Gastroesophageal sphincter (tissue), 4 donors: ENCODE data around the gene PAM16. TPM values are rescaled to one million over a fixed set of nuclear protein-coding genes. Genes with fewer than 3 reads are reported as not detected.

ENCODE experiments used
- ATAC-seq: fragments of 150-250 bp; one replicate; pipeline ENCODE4 v1.9.1; 2016; ENCODE audit warnings: mild to moderate bottlenecking, moderate library complexity
- H3K27ac ChIP-seq, 4 donors: fragments of 200-600 bp; sonication (generic) in 3 of 4; 1 replicate in 3 of 4; 2 replicates in 1 of 4; pipeline ENCODE4 v1.5.1; 2016 to 2019
- H3K27me3 ChIP-seq: fragments of 200-600 bp; sonication (generic); one replicate; pipeline ENCODE4 v1.5.1; 2019
- H3K36me3 ChIP-seq, 2 donors: fragments of 200-600 bp; sonication (generic); one replicate each; pipeline ENCODE4 v1.5.1; 2019; ENCODE audit warnings: control low read depth in 1 of 2
- H3K4me1 ChIP-seq, 3 donors: fragments of 200-600 bp; sonication (generic); 1 replicate in 2 of 3; 2 replicates in 1 of 3; pipeline ENCODE4 v1.5.1; 2016 to 2019; ENCODE audit warnings: control low read depth in 2 of 3
- H3K4me3 ChIP-seq, 2 donors: fragments of 200-600 bp; sonication (generic); one replicate each; pipeline ENCODE4 v1.5.1; 2019; ENCODE audit warnings: mild to moderate bottlenecking in 1 of 2, moderate library complexity in 1 of 2
- H3K9me3 ChIP-seq, 3 donors: fragments of 200-600 bp; sonication (generic); one replicate each; pipeline ENCODE4 v1.5.1; 2017 to 2019; ENCODE audit warnings: control low read depth in 2 of 3
- EP300 ChIP-seq: sonication (generic); formaldehyde crosslinking; IDR thresholded peaks from one replicate; pipeline ENCODE4 v1.6.1; 2017; ENCODE audit warnings: antibody characterized with exemption, mild to moderate bottlenecking
- POLR2A ChIP-seq, 2 donors: fragments of 450-650 bp; IDR thresholded peaks; one replicate each; pipeline ENCODE4 v1.6.1; 2017; ENCODE audit warnings: antibody characterized with exemption in 2 of 2, mild to moderate bottlenecking in 2 of 2, moderate library complexity in 1 of 2
- POLR2AphosphoS5 ChIP-seq: sonication (generic); formaldehyde crosslinking; IDR thresholded peaks from one replicate; pipeline ENCODE4 v1.6.1; 2017; ENCODE audit warnings: antibody characterized with exemption
- WGBS, 2 donors: methylation state at CpG; one replicate each; pipeline ENCODE4 v1.1.5; 2018; ENCODE audit warnings: low coverage in 1 of 2; 5-methylcytosine and 5-hydroxymethylcytosine counted together
- total RNA-seq, 4 donors: library from RNA; depleted of rRNA; stranded (reverse); fragments of >200 nt; gene quantifications; one replicate each; pipeline ENCODE4 v1.1.0, GENCODE V29; 2016
- TF ChIP-seq, protein P1 (sequence below), 4 experiments: fragments of 200-600 bp in 2 of 4; fragments of 450-650 bp in 2 of 4; sonication (generic) in 1 of 4; IDR thresholded peaks; one replicate each; pipeline ENCODE4 v1.5.1; 2017 to 2019; ENCODE audit warnings: antibody characterized with exemption in 4 of 4, mild to moderate bottlenecking in 2 of 4, moderate library complexity in 2 of 4

PAM16 gene
- total RNA-seq, 4 donors from 2014 or later: 26.0 to 37.3 (median 34.7) TPM

DNA sequence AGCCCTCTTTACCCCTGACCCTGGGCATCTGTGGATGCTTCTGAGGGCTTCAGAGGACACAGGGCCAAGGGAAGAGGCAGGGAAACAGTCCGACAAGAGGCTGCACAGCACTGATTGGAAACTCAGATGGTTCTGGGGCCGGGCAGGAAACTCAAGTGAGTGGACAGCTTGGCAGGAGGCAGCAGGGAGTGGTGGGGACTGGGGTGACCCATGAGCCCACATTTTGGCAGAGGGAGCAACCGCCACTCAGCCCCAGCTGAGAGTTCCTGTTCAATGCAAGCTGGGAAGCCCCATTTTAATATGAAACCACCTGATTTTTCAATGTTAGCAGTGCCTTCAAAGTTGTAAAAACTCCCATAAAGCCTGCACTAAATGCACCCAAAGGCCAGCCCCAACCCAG lies 19.0 kb upstream of the PAM16 start:
- H3K9me3 ChIP-seq: no peaks in the 10 kb centered on the region
- H3K4me3 ChIP-seq: no peak overlapping the region
- no peak for ATAC-seq
- TF ChIP-seq POLR2AphosphoS5: no peak
- no peak for TF ChIP-seq POLR2A (IDR thresholded peaks at IDR 0.05)
- TF ChIP-seq EP300: no peak
- TF ChIP-seq, protein P1, sequence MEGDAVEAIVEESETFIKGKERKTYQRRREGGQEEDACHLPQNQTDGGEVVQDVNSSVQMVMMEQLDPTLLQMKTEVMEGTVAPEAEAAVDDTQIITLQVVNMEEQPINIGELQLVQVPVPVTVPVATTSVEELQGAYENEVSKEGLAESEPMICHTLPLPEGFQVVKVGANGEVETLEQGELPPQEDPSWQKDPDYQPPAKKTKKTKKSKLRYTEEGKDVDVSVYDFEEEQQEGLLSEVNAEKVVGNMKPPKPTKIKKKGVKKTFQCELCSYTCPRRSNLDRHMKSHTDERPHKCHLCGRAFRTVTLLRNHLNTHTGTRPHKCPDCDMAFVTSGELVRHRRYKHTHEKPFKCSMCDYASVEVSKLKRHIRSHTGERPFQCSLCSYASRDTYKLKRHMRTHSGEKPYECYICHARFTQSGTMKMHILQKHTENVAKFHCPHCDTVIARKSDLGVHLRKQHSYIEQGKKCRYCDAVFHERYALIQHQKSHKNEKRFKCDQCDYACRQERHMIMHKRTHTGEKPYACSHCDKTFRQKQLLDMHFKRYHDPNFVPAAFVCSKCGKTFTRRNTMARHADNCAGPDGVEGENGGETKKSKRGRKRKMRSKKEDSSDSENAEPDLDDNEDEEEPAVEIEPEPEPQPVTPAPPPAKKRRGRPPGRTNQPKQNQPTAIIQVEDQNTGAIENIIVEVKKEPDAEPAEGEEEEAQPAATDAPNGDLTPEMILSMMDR (IDR thresholded peaks at IDR 0.05): no peak
- H3K27me3 ChIP-seq: no peaks in the 10 kb centered on the region
- H3K27ac ChIP-seq: peak overlapping the region in 3 of 4 donors; percentile 88 to 91 (median 89)
- H3K4me1 ChIP-seq: peaks cover 0 to 58% (median 37%) of the 10 kb centered on the region in 3 donors
- 33% methylated on average over 1 of the region's 3 CpGs; no CpG with 5 or more reads in 1 of the 2 donors for WGBS, 2 donors
- H3K36me3 ChIP-seq: peaks cover 0 to 6% of the 10 kb centered on the region in 2 donors

DNA sequence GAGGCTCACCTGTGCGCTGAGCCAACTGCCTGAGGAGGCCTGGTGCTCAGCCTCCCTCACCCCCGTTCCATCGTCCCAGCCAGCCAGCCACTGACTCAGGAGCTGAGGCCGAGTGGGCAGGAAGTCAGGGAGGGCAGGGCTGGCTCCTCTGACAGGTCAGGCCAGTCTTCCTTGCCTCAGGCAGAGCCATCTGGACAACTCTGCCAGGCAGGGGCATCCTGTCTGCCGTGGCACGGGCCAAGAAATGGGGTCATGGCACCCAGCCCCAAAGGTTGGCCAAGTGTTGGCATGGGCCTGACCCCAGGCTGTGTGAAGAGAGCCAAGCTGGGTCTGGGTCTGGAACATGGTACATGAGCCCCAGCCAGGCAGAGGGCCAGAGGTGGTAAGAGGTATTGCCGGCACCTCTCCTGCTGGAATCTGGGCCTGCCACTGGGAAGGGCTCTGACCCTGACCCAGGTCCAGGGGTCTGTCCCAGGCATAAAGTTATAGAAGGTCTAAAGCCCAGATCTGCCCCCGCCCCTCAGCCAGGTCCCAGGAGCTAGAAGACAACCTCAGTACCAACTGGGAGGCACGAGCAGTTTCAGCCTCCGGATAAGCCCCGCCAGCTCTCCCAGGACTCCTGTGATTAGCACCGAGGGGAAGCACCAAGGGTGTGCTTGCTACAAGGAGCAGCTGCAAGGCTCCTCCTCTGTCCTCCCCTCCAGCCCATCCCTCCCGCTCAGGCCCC lies 18.0 kb upstream of the PAM16 start:
- no peak overlapping the region for H3K27ac ChIP-seq

DNA sequence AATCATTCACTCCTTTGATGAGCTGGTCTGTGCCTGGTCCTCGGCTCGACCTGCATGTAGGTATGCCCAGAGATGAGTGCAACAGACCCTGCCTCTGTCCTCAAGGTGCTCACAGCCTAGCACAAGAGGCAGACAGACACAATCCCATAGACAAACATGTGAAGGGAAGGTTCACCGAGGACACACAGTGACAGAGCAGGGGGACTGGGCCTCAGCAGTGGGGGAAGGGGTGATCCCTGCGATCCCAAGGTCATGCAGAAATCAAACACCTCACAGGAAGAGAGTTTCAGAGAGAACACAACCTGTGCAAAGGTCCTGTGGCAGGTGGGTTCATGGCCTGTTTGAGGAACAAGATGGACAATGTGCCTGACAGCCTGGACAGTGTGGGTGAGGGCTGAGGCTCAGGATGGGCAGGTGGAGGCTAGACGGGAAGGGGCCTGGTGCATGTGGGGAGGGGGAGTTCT lies 16.3 kb upstream of the PAM16 start:
- Histone ChIP-seq H3K27ac (no peak overlapping the region), H3K36me3 (peaks cover 0 to 33% of the 10 kb centered on the region in 2 donors), H3K9me3 (no peaks in the 10 kb centered on the region), H3K4me1 (peaks cover 0 to 30% (median 11%) of the 10 kb centered on the region in 3 donors), H3K27me3 (no peaks in the 10 kb centered on the region), H3K4me3 (no peak overlapping the region)
- ATAC-seq: no peak
- TF ChIP-seq POLR2A (IDR thresholded peaks at IDR 0.05) (no peak), EP300 (no peak), POLR2AphosphoS5 (no peak)
- 88 to 93% methylated on average over 3 of the region's 5 CpGs for WGBS, 2 donors

More for the DNA sequence above, 18.0 kb upstream of the PAM16 start:
- H3K9me3 ChIP-seq: no peaks in the 10 kb centered on the region
- no peak overlapping the region for H3K4me3 ChIP-seq
- no CpG with 5 or more reads among the region's 13 CpGs for WGBS, 2 donors
- H3K4me1 ChIP-seq: peaks cover 0 to 48% (median 27%) of the 10 kb centered on the region in 3 donors
- TF ChIP-seq POLR2AphosphoS5 (no peak), EP300 (no peak), POLR2A (IDR thresholded peaks at IDR 0.05) (no peak)
- TF ChIP-seq, protein P1 (IDR thresholded peaks at IDR 0.05): no peak
- peaks cover 0 to 16% of the 10 kb centered on the region in 2 donors for H3K36me3 ChIP-seq
- no peak for ATAC-seq
- no peaks in the 10 kb centered on the region for H3K27me3 ChIP-seq

DNA sequence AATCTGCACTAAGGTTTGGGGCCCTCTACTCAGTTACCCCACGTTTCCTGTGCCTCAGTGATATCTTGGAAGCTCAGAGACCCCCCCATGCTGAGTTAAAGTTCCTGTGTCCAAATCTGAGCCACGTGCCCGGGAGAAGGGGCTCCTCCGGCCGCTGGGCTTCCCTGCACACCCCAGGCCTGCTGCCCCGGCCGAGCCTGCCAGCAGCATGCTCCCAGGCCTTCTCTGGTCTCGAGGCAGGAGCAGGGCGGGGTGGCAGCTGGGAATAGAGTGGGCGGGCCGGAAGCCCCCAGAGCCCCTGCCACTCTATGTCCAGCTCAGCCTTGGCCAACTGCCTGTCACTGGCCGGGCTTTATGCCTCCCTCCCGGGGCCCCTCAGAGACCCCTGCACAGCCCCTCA lies 14.9 kb upstream of the PAM16 start:
- 100% methylated on average over 1 of the region's 13 CpGs; no CpG with 5 or more reads in 1 of the 2 donors for WGBS, 2 donors
- H3K9me3 ChIP-seq: no peaks in the 10 kb centered on the region
- H3K4me3 ChIP-seq: no peak overlapping the region
- H3K4me1 ChIP-seq: peaks cover 0 to 16% (median 4%) of the 10 kb centered on the region in 3 donors
- TF ChIP-seq, protein P1 (IDR thresholded peaks at IDR 0.05): no peak
- TF ChIP-seq EP300 (no peak), POLR2A (IDR thresholded peaks at IDR 0.05) (no peak), POLR2AphosphoS5 (no peak)
- no peak overlapping the region for H3K27ac ChIP-seq
- no peaks in the 10 kb centered on the region for H3K27me3 ChIP-seq
- ATAC-seq: no peak
- H3K36me3 ChIP-seq: peaks cover 0 to 47% of the 10 kb centered on the region in 2 donors

DNA sequence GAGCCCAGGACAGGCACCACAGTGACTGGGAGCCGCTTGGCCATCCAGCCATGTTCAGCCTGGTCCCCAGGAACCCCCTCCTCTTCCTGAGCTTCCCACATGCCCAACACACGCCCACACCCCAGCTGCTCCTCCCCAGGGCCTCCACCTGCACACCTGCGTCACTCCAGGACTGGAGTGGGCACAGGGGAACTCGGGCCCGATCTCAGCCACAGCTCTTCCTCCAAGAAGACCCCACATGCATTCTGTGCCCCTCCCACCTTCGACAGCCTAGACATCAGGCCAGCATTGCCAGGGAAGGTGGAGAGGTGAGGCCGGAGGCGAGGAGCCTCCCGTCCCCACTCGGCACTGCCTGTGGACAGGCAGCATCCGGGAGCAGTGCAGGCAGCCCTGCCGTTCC lies 14.5 kb upstream of the PAM16 start:
- Histone ChIP-seq H3K27ac (no peak overlapping the region), H3K9me3 (no peaks in the 10 kb centered on the region), H3K4me3 (no peak overlapping the region), H3K4me1 (peaks cover 0 to 12% (median 0%) of the 10 kb centered on the region in 3 donors), H3K36me3 (peaks cover 0 to 51% of the 10 kb centered on the region in 2 donors), H3K27me3 (no peaks in the 10 kb centered on the region)
- ATAC-seq: no peak
- no peak for TF ChIP-seq POLR2AphosphoS5
- no CpG with 5 or more reads among the region's 12 CpGs for WGBS, 2 donors

DNA sequence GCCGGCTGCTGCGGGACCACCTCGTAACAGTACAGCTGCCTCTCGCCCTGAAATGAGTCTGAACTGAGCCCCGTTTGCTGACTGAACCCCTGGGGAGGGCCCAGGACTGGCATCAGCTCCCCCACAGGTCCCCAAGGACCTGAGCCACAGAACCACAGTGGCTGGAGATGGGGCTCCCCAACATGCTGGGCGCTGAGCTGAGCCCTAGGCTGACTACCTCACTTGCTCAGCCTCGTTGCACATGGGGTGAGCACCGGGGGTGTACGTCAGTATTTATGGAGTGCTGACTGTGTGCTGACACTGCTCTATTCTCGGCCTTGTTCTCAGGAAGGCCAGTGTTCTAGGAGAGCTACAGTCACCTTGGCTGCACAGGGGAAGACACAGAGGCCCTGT lies 13.9 kb upstream of the PAM16 start:
- Histone ChIP-seq H3K4me3 (no peak overlapping the region), H3K27me3 (no peaks in the 10 kb centered on the region), H3K9me3 (no peaks in the 10 kb centered on the region), H3K36me3 (peaks cover 0 to 57% of the 10 kb centered on the region in 2 donors), H3K27ac (no peak overlapping the region), H3K4me1 (peaks cover 0 to 6% (median 0%) of the 10 kb centered on the region in 3 donors)
- no peak for TF ChIP-seq EP300
- TF ChIP-seq POLR2A (IDR thresholded peaks at IDR 0.05): no peak
- TF ChIP-seq, protein P1 (IDR thresholded peaks at IDR 0.05): no peak
- no peak for TF ChIP-seq POLR2AphosphoS5
- no peak for ATAC-seq
- WGBS, 2 donors: 60% methylated on average over 1 of the region's 10 CpGs; no CpG with 5 or more reads in 1 of the 2 donors
